ENCODE data around the gene DUS2.

DUS2 gene

DNA sequence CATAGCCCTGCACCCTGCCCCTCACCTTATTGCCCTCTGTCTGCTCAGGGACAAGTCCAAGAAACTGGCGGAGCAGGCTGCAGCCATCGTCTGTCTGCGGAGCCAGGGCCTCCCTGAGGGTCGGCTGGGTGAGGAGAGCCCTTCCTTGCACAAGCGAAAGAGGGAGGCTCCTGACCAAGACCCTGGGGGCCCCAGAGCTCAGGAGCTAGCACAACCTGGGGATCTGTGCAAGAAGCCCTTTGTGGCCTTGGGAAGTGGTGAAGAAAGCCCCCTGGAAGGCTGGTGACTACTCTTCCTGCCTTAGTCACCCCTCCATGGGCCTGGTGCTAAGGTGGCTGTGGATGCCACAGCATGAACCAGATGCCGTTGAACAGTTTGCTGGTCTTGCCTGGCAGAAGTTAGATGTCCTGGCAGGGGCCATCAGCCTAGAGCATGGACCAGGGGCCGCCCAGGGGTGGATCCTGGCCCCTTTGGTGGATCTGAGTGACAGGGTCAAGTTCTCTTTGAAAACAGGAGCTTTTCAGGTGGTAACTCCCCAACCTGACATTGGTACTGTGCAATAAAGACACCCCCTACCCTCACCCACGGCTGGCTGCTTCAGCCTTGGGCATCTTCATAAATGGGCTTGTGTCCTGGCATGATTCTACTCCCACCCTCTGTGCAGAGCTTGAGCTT, 55.8 kb downstream of the DUS2 start:
- TF ChIP-seq, protein P1, sequence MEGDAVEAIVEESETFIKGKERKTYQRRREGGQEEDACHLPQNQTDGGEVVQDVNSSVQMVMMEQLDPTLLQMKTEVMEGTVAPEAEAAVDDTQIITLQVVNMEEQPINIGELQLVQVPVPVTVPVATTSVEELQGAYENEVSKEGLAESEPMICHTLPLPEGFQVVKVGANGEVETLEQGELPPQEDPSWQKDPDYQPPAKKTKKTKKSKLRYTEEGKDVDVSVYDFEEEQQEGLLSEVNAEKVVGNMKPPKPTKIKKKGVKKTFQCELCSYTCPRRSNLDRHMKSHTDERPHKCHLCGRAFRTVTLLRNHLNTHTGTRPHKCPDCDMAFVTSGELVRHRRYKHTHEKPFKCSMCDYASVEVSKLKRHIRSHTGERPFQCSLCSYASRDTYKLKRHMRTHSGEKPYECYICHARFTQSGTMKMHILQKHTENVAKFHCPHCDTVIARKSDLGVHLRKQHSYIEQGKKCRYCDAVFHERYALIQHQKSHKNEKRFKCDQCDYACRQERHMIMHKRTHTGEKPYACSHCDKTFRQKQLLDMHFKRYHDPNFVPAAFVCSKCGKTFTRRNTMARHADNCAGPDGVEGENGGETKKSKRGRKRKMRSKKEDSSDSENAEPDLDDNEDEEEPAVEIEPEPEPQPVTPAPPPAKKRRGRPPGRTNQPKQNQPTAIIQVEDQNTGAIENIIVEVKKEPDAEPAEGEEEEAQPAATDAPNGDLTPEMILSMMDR (IDR thresholded peaks at IDR 0.05): no peak

DNA sequence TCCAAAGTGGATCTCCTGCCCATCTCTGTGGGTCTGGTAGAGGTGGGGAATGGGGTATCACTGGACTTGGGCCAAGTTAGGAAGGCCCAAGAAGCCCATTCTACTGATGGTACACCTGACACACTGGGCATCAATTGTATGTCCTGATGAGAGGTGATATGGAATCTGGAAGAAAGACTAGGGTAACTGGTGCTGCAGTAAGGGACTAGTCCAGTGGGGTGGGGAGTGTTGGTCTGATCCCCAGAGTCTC, 56.2 kb downstream of the DUS2 start:
- TF ChIP-seq, protein P1 (IDR thresholded peaks at IDR 0.05): no peak

DNA sequence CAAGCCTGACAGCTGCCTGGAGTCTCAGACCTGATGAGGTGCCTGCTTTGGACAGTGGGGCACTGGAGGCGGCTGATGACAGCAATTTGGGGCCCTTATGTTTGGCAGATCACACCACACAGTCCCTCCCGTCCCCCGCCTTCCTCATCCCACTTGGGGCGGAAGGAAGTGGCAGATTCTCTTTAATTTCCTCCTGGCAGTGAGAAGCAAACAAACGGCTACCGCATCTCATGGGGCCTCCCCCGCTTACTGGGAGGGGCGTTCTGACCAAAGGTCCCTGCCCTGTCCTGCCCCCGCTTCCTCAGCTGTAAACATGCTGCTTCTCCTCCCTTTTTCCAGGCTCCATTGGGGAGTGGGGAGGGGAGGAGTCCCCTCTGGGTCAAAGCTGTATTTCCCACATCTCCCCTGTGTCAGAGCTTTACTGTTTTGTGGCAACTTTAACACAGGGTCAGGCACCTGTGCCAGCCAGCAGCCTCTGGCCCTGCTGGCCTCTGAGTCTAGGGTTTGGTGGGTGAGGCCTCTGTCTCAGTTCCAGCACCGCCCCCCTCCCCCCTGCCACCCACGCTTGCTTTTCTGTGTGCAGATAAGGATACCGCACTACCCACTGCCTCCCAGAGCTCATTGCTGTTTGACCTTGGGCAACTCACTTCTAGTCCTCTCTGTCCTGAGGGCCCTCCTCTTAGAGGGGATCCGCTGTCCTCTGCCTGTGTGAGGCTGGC, 56.7 kb downstream of the DUS2 start:
- TF ChIP-seq, protein P1 (IDR thresholded peaks at IDR 0.05): no peak

DNA sequence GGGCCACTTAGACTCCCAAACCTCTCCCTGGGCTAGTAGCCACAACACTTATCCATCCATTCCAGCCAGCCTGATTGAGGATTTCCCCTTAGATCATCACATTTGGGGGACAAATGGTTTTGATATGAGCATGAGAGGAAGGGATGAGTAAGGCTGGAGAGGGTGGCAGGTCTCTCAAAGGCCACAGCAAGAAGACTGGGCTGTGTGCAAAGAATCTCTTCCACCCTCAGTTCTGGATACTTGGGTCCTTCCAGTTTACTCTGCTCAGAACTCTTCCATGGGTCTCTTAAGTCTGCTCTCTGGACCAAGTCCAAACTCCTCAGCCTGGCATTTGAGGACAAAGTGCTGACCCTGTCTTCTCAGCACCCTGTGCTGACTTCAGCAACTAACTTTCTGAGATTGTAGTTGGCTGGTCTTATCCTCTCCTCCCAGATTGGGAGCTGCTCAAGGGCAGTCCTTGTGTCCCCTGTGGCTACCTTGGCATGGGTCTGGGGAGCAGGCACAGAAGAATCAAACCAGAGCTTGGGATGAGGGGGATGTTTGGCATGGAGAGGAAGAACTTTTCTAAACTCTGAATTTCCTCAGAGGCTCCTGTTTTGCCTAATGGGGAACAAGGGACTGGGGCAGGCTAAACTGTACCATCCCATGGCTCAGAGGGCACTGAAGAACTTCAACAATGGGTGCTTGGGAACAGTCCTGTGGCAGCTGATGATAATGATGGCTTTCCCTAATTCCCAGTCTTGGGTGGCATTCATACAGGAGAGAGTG, 59.0 kb downstream of the DUS2 start:
- TF ChIP-seq, protein P1 (IDR thresholded peaks at IDR 0.05): no peak

DNA sequence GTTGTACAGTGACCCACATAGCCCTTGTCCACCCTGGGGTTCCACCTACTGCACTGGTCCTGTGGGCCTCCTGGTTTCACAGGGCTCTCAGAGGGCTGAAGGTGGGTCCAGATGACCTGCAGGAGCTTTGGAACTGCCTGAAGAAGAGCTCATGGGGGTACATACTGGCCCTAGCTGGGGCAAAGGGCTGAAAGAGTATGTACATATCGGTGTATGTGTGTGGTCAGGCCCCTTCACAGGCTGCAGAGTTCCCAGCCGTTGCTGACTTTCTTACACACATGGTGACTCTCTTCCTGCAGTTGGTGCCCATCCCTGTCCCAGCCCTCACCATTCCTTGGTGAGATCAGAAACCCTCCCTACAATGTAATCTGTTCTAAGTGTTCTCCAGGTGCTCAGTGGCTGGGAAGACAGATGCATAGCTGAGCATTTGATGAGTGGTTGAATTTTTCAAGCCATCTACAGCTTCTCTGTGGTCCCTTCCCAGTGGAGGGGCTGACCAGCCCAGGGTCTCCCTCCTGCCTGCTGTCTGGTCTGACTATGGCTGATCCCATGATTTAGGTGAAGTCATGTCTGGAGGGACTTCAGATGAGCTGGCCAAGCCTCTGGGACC, 59.6 kb downstream of the DUS2 start:
- TF ChIP-seq, protein P1 (IDR thresholded peaks at IDR 0.05): no peak

DNA sequence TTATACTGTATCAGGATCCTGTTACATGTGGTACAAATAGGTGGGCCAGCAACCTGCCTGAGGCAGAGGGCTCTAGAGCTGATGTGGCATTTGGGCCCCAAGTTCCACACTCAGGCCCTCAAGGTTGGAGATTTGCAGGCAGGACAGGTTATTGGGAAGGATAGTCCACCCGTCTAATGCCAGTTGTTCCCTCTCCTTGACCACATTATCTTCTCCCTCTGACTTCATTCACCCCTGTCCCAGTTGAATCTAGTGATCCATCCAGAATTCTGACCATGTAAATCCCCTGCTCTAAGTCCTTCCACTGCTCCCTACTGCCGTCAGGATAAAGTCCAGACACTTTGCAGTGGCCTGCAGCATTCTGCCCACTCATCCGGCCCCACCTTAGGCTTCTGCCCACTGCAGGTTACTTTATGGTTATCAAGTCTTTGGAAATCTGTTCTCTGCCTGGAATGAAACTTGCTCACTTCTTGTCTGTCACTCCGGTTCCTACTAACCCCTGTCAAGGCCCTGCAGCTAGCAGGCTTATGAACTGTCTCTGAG, 60.2 kb downstream of the DUS2 start:
- TF ChIP-seq, protein P1 (IDR thresholded peaks at IDR 0.05): no peak

DNA sequence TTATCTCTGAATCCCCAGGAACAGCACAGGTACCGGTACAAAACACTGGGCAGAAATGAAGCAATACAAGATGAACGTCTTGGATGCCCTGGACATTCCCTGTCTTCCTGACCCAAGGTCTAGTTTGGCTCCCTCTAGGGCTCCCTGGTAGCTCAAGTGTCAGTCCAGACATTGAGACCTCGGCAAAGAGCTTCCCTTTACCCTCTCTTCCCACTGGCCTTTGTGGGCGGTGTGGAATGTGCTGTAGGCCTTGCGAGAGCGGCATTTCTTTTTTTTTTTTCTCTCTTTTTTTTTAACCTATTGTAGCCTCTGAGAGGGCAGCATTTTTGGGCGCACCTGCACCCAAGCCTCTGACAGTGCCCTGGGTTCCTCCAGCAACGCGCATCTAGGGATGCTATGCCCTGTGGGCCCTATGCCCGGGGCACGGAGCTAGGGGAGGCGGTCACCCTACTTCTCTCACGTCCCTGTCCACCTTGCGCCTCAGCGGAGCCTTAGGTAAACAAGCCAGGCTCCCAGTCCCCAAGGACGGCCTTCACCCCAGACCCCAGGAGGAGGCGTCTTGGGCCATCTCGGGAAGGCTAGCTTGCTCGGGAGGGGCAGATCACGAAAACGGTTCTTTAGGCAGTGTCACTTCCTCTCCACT, 60.9 kb downstream of the DUS2 start:
- TF ChIP-seq, protein P1 (IDR thresholded peaks at IDR 0.05): no peak

All from LNCAP (cell line).